ENCODE measurements around the gene GRPEL1.
A peak's percentile ranks its signal among the peaks of the same experiment; 100 is the strongest.
"Not testable (repeated sequence)": the region's sequence is repeated elsewhere in the genome, so short reads cannot be mapped to it uniquely, and the experiment has no call there.

GRPEL1 gene

GRCh38 chr4:7067452-7068278 lies at the start of gene GRPEL1:
GRPEL1 (minus strand) TSS chr4:7068064; CDS start chr4:7068032, 32 bp downstream.
- DNase-seq (ENCODE audit: low read depth in 2 of 2), result peak; percentile 30 to 100

- no peak for DNase-seq (ENCODE audit: low read depth in 2 of 2)
These were observed 48.8 kb upstream of the GRPEL1 start for GRCh38 chr4:7116705-7117104.

- no peak for DNase-seq (ENCODE audit: low read depth in 2 of 2)
These were observed 47.9 kb upstream of the GRPEL1 start for GRCh38 chr4:7115557-7116340.

- DNase-seq (ENCODE audit: low read depth in 2 of 2), result no peak
These were observed 44.8 kb upstream of the GRPEL1 start for GRCh38 chr4:7112656-7113055.

GRCh38 chr4:7111441-7111840 lies 43.6 kb upstream of the GRPEL1 start:
- no peak for DNase-seq (ENCODE audit: low read depth in 2 of 2)

GRCh38 chr4:7110546-7110945 lies 42.7 kb upstream of the GRPEL1 start:
- no peak for DNase-seq (ENCODE audit: low read depth in 2 of 2)

- no peak for DNase-seq (ENCODE audit: low read depth in 2 of 2)
These were observed 41.3 kb upstream of the GRPEL1 start for GRCh38 chr4:7109169-7109568.

- DNase-seq (ENCODE audit: low read depth in 2 of 2), result no peak
These were observed 40.8 kb upstream of the GRPEL1 start for GRCh38 chr4:7108660-7109059.

- DNase-seq (ENCODE audit: low read depth in 2 of 2), result no peak
These were observed 40.3 kb upstream of the GRPEL1 start for GRCh38 chr4:7108046-7108625.

- DNase-seq (ENCODE audit: low read depth in 2 of 2), result no peak
These were observed 39.5 kb upstream of the GRPEL1 start for GRCh38 chr4:7107166-7107905.

GRCh38 chr4:7105276-7105675 lies 37.4 kb upstream of the GRPEL1 start:
- DNase-seq (ENCODE audit: low read depth in 2 of 2), result no peak

- no peak for DNase-seq (ENCODE audit: low read depth in 2 of 2)
These were observed 36.6 kb upstream of the GRPEL1 start for GRCh38 chr4:7104366-7105031.

GRCh38 chr4:7103607-7104365 lies 35.9 kb upstream of the GRPEL1 start:
- DNase-seq (ENCODE audit: low read depth in 2 of 2), result no peak

GRCh38 chr4:7103031-7103606 lies 35.3 kb upstream of the GRPEL1 start:
- DNase-seq (ENCODE audit: low read depth in 2 of 2), result peak; percentile 80 to 88

GRCh38 chr4:7102516-7102909 lies 34.6 kb upstream of the GRPEL1 start:
- DNase-seq (ENCODE audit: low read depth in 2 of 2), result not testable (repeated sequence)

- DNase-seq (ENCODE audit: low read depth in 2 of 2), result peak; percentile 43 to 49
These were observed 34.0 kb upstream of the GRPEL1 start for GRCh38 chr4:7101692-7102515.

- no peak for DNase-seq (ENCODE audit: low read depth in 2 of 2)
These were observed 28.4 kb upstream of the GRPEL1 start for GRCh38 chr4:7096236-7096635.

- DNase-seq (ENCODE audit: low read depth in 2 of 2), result no peak
These were observed 27.8 kb upstream of the GRPEL1 start for GRCh38 chr4:7095611-7096155.

GRCh38 chr4:7094916-7095315 lies 27.1 kb upstream of the GRPEL1 start:
- no peak for DNase-seq (ENCODE audit: low read depth in 2 of 2)
